Measurements from ENCODE around the gene IPO9. TPM values are rescaled to one million over a fixed set of nuclear protein-coding genes. Genes with fewer than 3 reads are reported as not detected.

Gene IPO9
- total RNA-seq, 1 donor from 2014 or later: 50.2 TPM

- H3K27me3 Mint-ChIP-seq (ENCODE audit: low read depth, unreplicated experiment): peaks cover 28% of the 10 kb centered on the region
- no peak for TF ChIP-seq CTCF (IDR thresholded peaks at IDR 0.05; ENCODE audit: insufficient read depth, low read depth, low read length)
- no peak for TF ChIP-seq EZH2 (IDR thresholded peaks at IDR 0.05; ENCODE audit: insufficient read depth, low read length)
- peaks cover 5% of the 10 kb centered on the region for H3K36me3 Mint-ChIP-seq (ENCODE audit: low read depth, unreplicated experiment)
- H3K9me3 Mint-ChIP-seq (ENCODE audit: unreplicated experiment): no peaks in the 10 kb centered on the region
- peak overlapping the region; percentile 69 for H3K4me3 Mint-ChIP-seq (ENCODE audit: unreplicated experiment)
- peaks cover 8% of the 10 kb centered on the region for H3K79me2 ChIP-seq (ENCODE audit: insufficient read depth, low read length)
- H3K36me3 ChIP-seq (ENCODE audit: insufficient read depth, low read length): peaks cover 3% of the 10 kb centered on the region
- no peak overlapping the region for H3K27ac ChIP-seq (ENCODE audit: low read depth, low read length)
- H3K9ac ChIP-seq (ENCODE audit: low read length): no peak overlapping the region
- no peak overlapping the region for H3K4me3 ChIP-seq (ENCODE audit: insufficient read depth, low read depth, low read length)
- no peak overlapping the region for H2AFZ ChIP-seq (ENCODE audit: low read depth, low read length)
- H3K9me3 ChIP-seq (ENCODE audit: insufficient read depth, low read depth, low read length): no peaks in the 10 kb centered on the region
- FAIRE-seq (no peak), DNase-seq (ENCODE audit: low read depth) (no peak)
- H4K20me1 ChIP-seq (ENCODE audit: insufficient read depth, low read length): peaks cover 4% of the 10 kb centered on the region
- H3K4me1 ChIP-seq (ENCODE audit: insufficient read depth, low read length): peaks cover 38% of the 10 kb centered on the region
- no peaks in the 10 kb centered on the region for H3K27me3 ChIP-seq (ENCODE audit: insufficient read depth, low read length)
- peaks cover 32% of the 10 kb centered on the region for H3K4me1 Mint-ChIP-seq (ENCODE audit: low read depth, unreplicated experiment)
- H3K27ac Mint-ChIP-seq (ENCODE audit: unreplicated experiment): no peak overlapping the region
- no peak overlapping the region for H3K4me2 ChIP-seq (ENCODE audit: low read length)
Measured at GRCh38 chr1:201887116-201887866, 58.3 kb downstream of the IPO9 start.

GRCh38 chr1:201888282-201889089 is 59.5 kb downstream of the IPO9 start, which contains the start of gene SHISA4:
SHISA4 (plus strand) TSS chr1:201888898; CDS start chr1:201888995, 97 bp downstream.
- peaks cover 5% of the 10 kb centered on the region for H3K36me3 Mint-ChIP-seq (ENCODE audit: low read depth, unreplicated experiment)
- peaks cover 22% of the 10 kb centered on the region for H3K4me1 Mint-ChIP-seq (ENCODE audit: low read depth, unreplicated experiment)
- no peak for FAIRE-seq
- H3K9me3 Mint-ChIP-seq (ENCODE audit: unreplicated experiment): no peaks in the 10 kb centered on the region
- Histone ChIP-seq H3K36me3 (ENCODE audit: insufficient read depth, low read length) (peaks cover 3% of the 10 kb centered on the region), H3K9ac (ENCODE audit: low read length) (peak within 1 kb of the TSS; percentile 83), H2AFZ (ENCODE audit: low read depth, low read length) (peak within 1 kb of the TSS; percentile 81), H3K79me2 (ENCODE audit: insufficient read depth, low read length) (peaks cover 8% of the 10 kb centered on the region), H3K4me2 (ENCODE audit: low read length) (peak within 1 kb of the TSS; percentile 94), H3K4me1 (ENCODE audit: insufficient read depth, low read length) (peaks cover 26% of the 10 kb centered on the region), H4K20me1 (ENCODE audit: insufficient read depth, low read length) (peaks cover 4% of the 10 kb centered on the region), H3K9me3 (ENCODE audit: insufficient read depth, low read depth, low read length) (no peaks in the 10 kb centered on the region), H3K4me3 (ENCODE audit: insufficient read depth, low read depth, low read length) (peak within 1 kb of the TSS; percentile 70), H3K27ac (ENCODE audit: low read depth, low read length) (no peak within 1 kb of the TSS), H3K27me3 (ENCODE audit: insufficient read depth, low read length) (no peaks in the 10 kb centered on the region)
- DNase-seq (ENCODE audit: low read depth): peak; percentile 37
- peak within 1 kb of the TSS; percentile 75 for H3K4me3 Mint-ChIP-seq (ENCODE audit: unreplicated experiment)
- no peak within 1 kb of the TSS for H3K27ac Mint-ChIP-seq (ENCODE audit: unreplicated experiment)
- H3K27me3 Mint-ChIP-seq (ENCODE audit: low read depth, unreplicated experiment): peaks cover 31% of the 10 kb centered on the region
- TF ChIP-seq EZH2 (IDR thresholded peaks at IDR 0.05; ENCODE audit: insufficient read depth, low read length) (no peak), CTCF (IDR thresholded peaks at IDR 0.05; ENCODE audit: insufficient read depth, low read depth, low read length) (no peak)

All from astrocyte (in vitro differentiated cells and primary cell).